Endothelial cell of umbilical vein (primary cell): ENCODE results near the gene ABHD18. TPM values are rescaled to one million over a fixed set of nuclear protein-coding genes. Genes with fewer than 3 reads are reported as not detected.

Experiments
- BruUV-seq: library from RNA; stranded (reverse); fragments of 400-500 nt; replicated peaks from 2 replicates; lab custom pipeline; 2021; lab: Mats Ljungman, UMichigan
- CTCF ChIA-PET: fragments of 300-600, 350-600 bp; sonication (Branson Sonifier 250); formaldehyde crosslinking; loops from one replicate; lab custom pipeline; 2021; ENCODE audit warnings: antibody characterized with exemption, inconsistent platforms; lab: Charles Lee
- POLR2A ChIA-PET: fragments of 300-600, 350-600 bp; sonication (Branson Sonifier 250); formaldehyde crosslinking; loops from one replicate; lab custom pipeline; 2021; ENCODE audit warnings: antibody characterized with exemption, inconsistent platforms; lab: Charles Lee
- DNase-seq: peaks from one replicate; pipeline ENCODE4 v3.0.0-alpha.2; 2011; ENCODE audit warnings: low read depth, low spot score
- FAIRE-seq: peaks from 2 replicates; lab custom pipeline; 2011; peaks lifted over from hg19 to GRCh38; lab: Jason Lieb, UNC
- H2AFZ ChIP-seq: 2 replicates; pipeline ENCODE4 v1.6.0; 2012; ENCODE audit warnings: low read depth, low read length, control low read depth, inconsistent platforms
- H3K27ac ChIP-seq: 2 replicates; pipeline ENCODE4 v1.5.1; 2011; ENCODE audit warnings: low read depth, mild to moderate bottlenecking, control low read depth, low read length, moderate library complexity; ENCODE audit not compliant: insufficient read depth
- H3K27me3 ChIP-seq, 2 experiments: 2 replicates each; pipeline versions ENCODE4 v1.6.0 to v1.6.1; 2011; ENCODE audit warnings: low read length in 2 of 2, mixed read lengths in 1 of 2; ENCODE audit not compliant: control insufficient read depth in 2 of 2, insufficient read depth in 2 of 2
- H3K36me3 ChIP-seq, 2 experiments: 2 replicates in 1 of 2; 3 replicates in 1 of 2; pipeline ENCODE4 v1.5.1; 2011; ENCODE audit warnings: low read length in 2 of 2, mild to moderate bottlenecking in 1 of 2, moderate library complexity in 1 of 2; ENCODE audit not compliant: control insufficient read depth in 2 of 2, insufficient read depth in 2 of 2; ENCODE audit errors: extremely low read depth in 1 of 2
- H3K4me1 ChIP-seq: 3 replicates; pipeline ENCODE4 v1.5.1; 2011; ENCODE audit warnings: mild to moderate bottlenecking, low read length; ENCODE audit not compliant: control insufficient read depth, insufficient read depth; ENCODE audit errors: extremely low read depth
- H3K4me2 ChIP-seq: 2 replicates; pipeline ENCODE4 v1.6.1; 2011; ENCODE audit warnings: low read length, control low read depth, mixed read lengths; ENCODE audit not compliant: insufficient read depth
- H3K4me3 ChIP-seq, 3 experiments: fragments of 200-600 bp in 1 of 3; sonication (generic), shearing (Covaris generic) in 1 of 3; replicated peaks in 1 of 3; 2 replicates each; pipeline ENCODE4 v1.5.1; 2011 to 2016; ENCODE audit warnings: control low read depth in 3 of 3, low read length in 3 of 3, mild to moderate bottlenecking in 2 of 3, inconsistent platforms in 1 of 3, low read depth in 1 of 3, moderate library complexity in 1 of 3; ENCODE audit not compliant: insufficient read depth in 1 of 3
- H3K79me2 ChIP-seq: 2 replicates; pipeline ENCODE4 v1.6.0; 2012; ENCODE audit warnings: low read length, inconsistent platforms; ENCODE audit not compliant: control insufficient read depth, insufficient read depth
- H3K9ac ChIP-seq: replicated peaks from 2 replicates; pipeline ENCODE3; 2011; ENCODE audit warnings: low read length, control low read depth; ENCODE audit not compliant: insufficient read depth; ENCODE audit errors: extremely low read depth
- H3K9me1 ChIP-seq: replicated peaks from 3 replicates; pipeline ENCODE4 v1.6.0; 2011; ENCODE audit warnings: mild to moderate bottlenecking, low read length; ENCODE audit not compliant: control insufficient read depth, insufficient read depth; ENCODE audit errors: extremely low read depth
- H3K9me3 ChIP-seq: replicated peaks from 2 replicates; pipeline ENCODE4 v1.5.1; 2012; ENCODE audit warnings: low read length, inconsistent platforms; ENCODE audit not compliant: control insufficient read depth, insufficient read depth
- H4K20me1 ChIP-seq: replicated peaks from 2 replicates; pipeline ENCODE3; 2011; ENCODE audit warnings: mild to moderate bottlenecking, low read length; ENCODE audit not compliant: control insufficient read depth, insufficient read depth; ENCODE audit errors: extremely low read depth
- EZH2 ChIP-seq: IDR thresholded peaks from 2 replicates; pipeline ENCODE4 v1.6.1; 2012; ENCODE audit warnings: borderline replicate concordance, low read depth, mild to moderate bottlenecking, moderate library complexity, low read length, inconsistent platforms; ENCODE audit not compliant: severe bottlenecking
- FOS ChIP-seq: IDR thresholded peaks from 2 replicates; pipeline ENCODE4 v1.6.1; 2011; ENCODE audit warnings: mild to moderate bottlenecking, low read length, moderate library complexity, borderline replicate concordance; ENCODE audit not compliant: insufficient read depth
- GATA2 ChIP-seq: IDR thresholded peaks from 2 replicates; pipeline ENCODE4 v1.7.0; 2011; ENCODE audit warnings: low read depth, mild to moderate bottlenecking, moderate library complexity, mixed read lengths, low read length; ENCODE audit not compliant: insufficient read length, insufficient read depth
- JUN ChIP-seq: IDR thresholded peaks from 2 replicates; pipeline ENCODE4 v1.6.1; 2011; ENCODE audit warnings: borderline replicate concordance, low read depth; ENCODE audit not compliant: insufficient read length, insufficient read depth
- MYC ChIP-seq: IDR thresholded peaks from one replicate; pipeline ENCODE4 v1.6.1; 2011; ENCODE audit warnings: mild to moderate bottlenecking, low read depth, low read length
- POLR2A ChIP-seq: IDR thresholded peaks from 2 replicates; pipeline ENCODE4 v1.6.1; 2012; ENCODE audit warnings: low read depth, mild to moderate bottlenecking, control low read depth, low read length
- POLR2AphosphoS5 ChIP-seq: IDR thresholded peaks from 2 replicates; pipeline ENCODE4 v1.6.1; 2012; ENCODE audit warnings: low read depth, mild to moderate bottlenecking, control low read depth, low read length, moderate library complexity; ENCODE audit not compliant: insufficient read depth
- dilution Hi-C: fragments of 300-500 bp; cut with MboI; formaldehyde crosslinking; loops from one replicate; pipeline ENCODE4 v1.15.0; 2019; ENCODE audit warnings: low sequenced_read_pairs; ENCODE audit not compliant: extremely low pct_ligation_motif_present
- intact Hi-C: fragments of 100-400 bp; cut with micrococcal nuclease; formaldehyde crosslinking; loops from one replicate; pipeline ENCODE4 v1.10.0; 2022
- polyA plus RNA-seq, 4 experiments: library from polyadenylated mRNA; depleted of rRNA in 3 of 4; stranded (reverse) in 3 of 4; unstranded in 1 of 4; fragments of >200 nt; gene quantifications; 2 replicates each; pipeline versions ENCODE4 v1.2.1 to v1.2.3, GENCODE V29; 2011 to 2012; ENCODE audit warnings: missing spikeins in 1 of 4
- total RNA-seq: library from RNA; stranded (reverse); gene quantifications from 2 replicates; pipeline ENCODE4 v1.2.3, GENCODE V29; 2021
- TF ChIP-seq, protein P1 (sequence below): IDR thresholded peaks from 2 replicates; pipeline ENCODE4 v1.6.1; 2011; ENCODE audit not compliant: insufficient read depth, insufficient read length
- TF ChIP-seq, protein P2 (sequence below), 2 donors: IDR thresholded peaks; 1 replicate in 1 of 2; 2 replicates in 1 of 2; pipeline ENCODE4 v1.5.1; 2011; ENCODE audit warnings: low read length in 2 of 2, mild to moderate bottlenecking in 2 of 2, moderate library complexity in 2 of 2, control low read depth in 1 of 2, inconsistent platforms in 1 of 2, low read depth in 1 of 2; ENCODE audit not compliant: insufficient read depth in 1 of 2; ENCODE audit errors: extremely low read depth in 1 of 2

Gene ABHD18
- total and polyA plus RNA-seq, 2 donors (not counting 3 experiments of a cell fraction or from before 2014, with no cell fraction given): 2.4 to 9.1 TPM

DNA sequence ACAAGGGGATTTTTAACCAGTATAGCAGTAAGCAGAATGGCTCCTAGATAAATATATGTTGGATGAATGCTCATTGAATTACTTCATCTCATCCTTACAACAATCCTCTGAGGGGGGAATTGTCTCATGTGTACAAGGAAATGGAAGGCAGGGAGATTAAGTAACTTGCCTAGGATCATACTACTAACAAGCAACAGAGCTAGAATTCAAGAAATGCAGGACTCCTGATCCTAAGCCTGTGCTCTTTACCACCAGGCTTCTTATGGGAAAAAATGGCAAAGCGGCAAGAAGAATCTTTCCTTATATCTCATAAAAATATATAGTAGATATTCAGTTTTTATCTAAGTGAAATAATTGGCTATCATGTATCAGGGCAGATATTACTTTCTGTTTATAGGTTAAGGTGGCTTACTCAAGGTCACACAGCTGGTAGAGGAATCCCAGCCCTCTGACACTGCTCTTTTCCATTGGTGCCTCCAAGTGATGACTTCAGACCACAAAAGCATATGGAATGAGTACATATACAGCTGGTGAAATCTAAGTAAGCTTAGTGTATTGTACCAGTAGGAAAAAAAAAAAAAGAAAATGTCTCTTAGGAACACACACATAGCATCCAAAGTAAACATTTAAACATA is 2.1 kb downstream of the ABHD18 start:
- CTCF ChIA-PET: no interaction called here
- Histone ChIP-seq H3K4me2 (no peak overlapping the region), H3K4me3 (no peak overlapping the region), H3K9me1 (no peaks in the 10 kb centered on the region), H3K79me2 (peaks cover 26% of the 10 kb centered on the region), H3K36me3 (no peaks in the 10 kb centered on the region), H4K20me1 (no peaks in the 10 kb centered on the region), H3K9ac (no peak overlapping the region), H2AFZ (no peak overlapping the region), H3K9me3 (no peaks in the 10 kb centered on the region), H3K27me3 (no peaks in the 10 kb centered on the region), H3K27ac (no peak overlapping the region), H3K4me1 (peaks cover 8% of the 10 kb centered on the region)
- TF ChIP-seq POLR2A (no peak), POLR2AphosphoS5 (no peak), GATA2 (no peak), JUN (no peak), MYC (no peak), FOS (no peak), EZH2 (no peak)
- TF ChIP-seq, protein P1, sequence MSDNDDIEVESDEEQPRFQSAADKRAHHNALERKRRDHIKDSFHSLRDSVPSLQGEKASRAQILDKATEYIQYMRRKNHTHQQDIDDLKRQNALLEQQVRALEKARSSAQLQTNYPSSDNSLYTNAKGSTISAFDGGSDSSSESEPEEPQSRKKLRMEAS: no peak
- TF ChIP-seq, protein P2, sequence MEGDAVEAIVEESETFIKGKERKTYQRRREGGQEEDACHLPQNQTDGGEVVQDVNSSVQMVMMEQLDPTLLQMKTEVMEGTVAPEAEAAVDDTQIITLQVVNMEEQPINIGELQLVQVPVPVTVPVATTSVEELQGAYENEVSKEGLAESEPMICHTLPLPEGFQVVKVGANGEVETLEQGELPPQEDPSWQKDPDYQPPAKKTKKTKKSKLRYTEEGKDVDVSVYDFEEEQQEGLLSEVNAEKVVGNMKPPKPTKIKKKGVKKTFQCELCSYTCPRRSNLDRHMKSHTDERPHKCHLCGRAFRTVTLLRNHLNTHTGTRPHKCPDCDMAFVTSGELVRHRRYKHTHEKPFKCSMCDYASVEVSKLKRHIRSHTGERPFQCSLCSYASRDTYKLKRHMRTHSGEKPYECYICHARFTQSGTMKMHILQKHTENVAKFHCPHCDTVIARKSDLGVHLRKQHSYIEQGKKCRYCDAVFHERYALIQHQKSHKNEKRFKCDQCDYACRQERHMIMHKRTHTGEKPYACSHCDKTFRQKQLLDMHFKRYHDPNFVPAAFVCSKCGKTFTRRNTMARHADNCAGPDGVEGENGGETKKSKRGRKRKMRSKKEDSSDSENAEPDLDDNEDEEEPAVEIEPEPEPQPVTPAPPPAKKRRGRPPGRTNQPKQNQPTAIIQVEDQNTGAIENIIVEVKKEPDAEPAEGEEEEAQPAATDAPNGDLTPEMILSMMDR (IDR thresholded peaks at IDR 0.05; ENCODE audit: extremely low read depth in 1 of 2, insufficient read depth in 1 of 2, low read depth in 1 of 2, low read length in 2 of 2): no peak
- FAIRE-seq: no peak
- no TSS peak for BruUV-seq
- no peak for DNase-seq
- POLR2A ChIA-PET: no interaction called here
- intact Hi-C loops (loop anchor here (10.0 kb wide), 1 partner anchor 258 kb away; no protein-coding TSS in a partner anchor), dilution Hi-C loops (no loop called here)
